KOPT-K1 (cell line): Measurements from ENCODE around the gene HOXA6.

Experiments used
- H3K27ac ChIP-seq: fragments of 200-600 bp; sonication (generic); 2 replicates; pipeline ENCODE4 v1.5.1; 2016; ENCODE audit warnings: antibody characterized with exemption, mild to moderate bottlenecking, low read depth, low read length; ENCODE audit not compliant: poor library complexity, severe bottlenecking
- H3K36me3 ChIP-seq: fragments of 200-600 bp; sonication (generic); 2 replicates; pipeline ENCODE4 v1.5.1; 2017; ENCODE audit warnings: antibody characterized with exemption, mild to moderate bottlenecking, low read length, moderate library complexity; ENCODE audit not compliant: insufficient read depth
- H3K9me3 ChIP-seq: fragments of 200-600 bp; sonication (generic); 2 replicates; pipeline ENCODE4 v1.5.1; 2017; ENCODE audit warnings: antibody characterized with exemption, low read length, mild to moderate bottlenecking; ENCODE audit not compliant: insufficient read depth, poor library complexity, severe bottlenecking

The HOXA6 gene

GRCh38 chr7:27162561-27163287 lies 15.2 kb upstream of the HOXA6 start:
- Histone ChIP-seq H3K9me3 (peaks cover 9% of the 10 kb centered on the region), H3K36me3 (no peaks in the 10 kb centered on the region), H3K27ac (no peak overlapping the region)

DNA sequence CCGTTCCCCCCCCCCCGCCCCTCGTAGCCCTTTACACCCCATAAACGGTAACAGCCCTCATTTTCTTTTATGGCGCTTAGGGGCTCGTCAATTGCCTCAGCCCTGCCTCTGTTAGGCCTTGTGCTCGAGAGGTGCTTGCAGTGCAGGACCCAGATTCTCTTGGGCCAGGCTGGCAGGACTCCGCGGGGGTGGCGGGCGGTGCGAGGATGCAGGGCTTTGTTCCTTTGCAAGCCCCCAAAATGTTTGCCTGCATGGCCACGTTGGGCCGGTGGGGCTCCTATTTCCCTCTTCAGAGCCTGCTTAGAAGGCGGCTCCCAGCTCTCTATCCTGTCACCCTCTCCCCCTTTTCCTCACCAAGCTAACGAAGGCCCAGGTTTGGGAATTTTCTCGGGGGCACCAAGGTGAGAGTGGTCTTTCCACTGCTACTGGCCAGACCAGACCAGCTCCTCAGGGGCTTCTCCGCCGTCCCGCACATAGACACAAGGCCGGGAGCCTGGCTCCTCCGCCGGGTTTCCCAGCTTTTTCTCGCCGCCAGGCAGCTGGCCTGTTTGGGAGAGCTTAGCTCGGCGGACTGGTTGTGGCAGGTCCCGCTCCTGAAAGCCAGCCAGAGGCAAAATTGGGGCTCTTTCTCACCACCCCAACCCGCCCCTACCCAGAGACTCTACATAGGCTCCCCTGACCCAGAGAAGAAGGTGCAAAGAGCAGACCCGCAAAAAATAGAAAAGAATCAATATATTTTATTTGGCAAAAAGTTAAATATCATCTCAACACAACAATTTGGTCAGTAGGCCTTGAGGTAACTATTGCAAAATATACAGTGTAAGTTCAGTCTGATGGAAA lies 14.4 kb upstream of the HOXA6 start:
- Histone ChIP-seq H3K36me3 (no peaks in the 10 kb centered on the region), H3K27ac (no peak overlapping the region), H3K9me3 (peaks cover 17% of the 10 kb centered on the region)

DNA sequence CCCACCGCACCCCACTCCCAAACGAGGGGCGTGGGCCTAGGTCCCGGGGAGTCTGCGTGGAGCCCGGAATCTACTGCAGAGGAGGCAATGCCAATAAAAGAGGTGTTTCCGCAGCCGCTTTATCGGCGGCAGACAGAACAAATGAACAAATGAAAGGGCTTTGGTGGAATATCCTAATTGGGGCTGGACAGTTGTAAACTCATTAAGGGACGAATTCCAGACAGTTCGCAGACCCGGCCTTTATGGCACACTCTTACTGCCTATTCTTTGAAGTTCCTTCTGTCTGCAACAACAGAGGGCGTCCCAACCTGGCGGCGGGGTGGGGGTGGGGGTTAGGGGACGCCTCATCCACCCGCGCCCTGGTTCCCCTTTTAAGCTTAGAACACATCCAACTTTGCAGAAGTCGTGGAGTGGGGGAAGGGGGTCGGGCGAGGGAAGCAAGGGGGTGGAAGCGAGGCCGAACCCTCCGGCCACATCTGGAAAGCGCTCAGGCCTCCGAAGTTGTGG lies 13.7 kb upstream of the HOXA6 start:
- Histone ChIP-seq H3K9me3 (peaks cover 23% of the 10 kb centered on the region), H3K27ac (no peak overlapping the region), H3K36me3 (no peaks in the 10 kb centered on the region)

DNA sequence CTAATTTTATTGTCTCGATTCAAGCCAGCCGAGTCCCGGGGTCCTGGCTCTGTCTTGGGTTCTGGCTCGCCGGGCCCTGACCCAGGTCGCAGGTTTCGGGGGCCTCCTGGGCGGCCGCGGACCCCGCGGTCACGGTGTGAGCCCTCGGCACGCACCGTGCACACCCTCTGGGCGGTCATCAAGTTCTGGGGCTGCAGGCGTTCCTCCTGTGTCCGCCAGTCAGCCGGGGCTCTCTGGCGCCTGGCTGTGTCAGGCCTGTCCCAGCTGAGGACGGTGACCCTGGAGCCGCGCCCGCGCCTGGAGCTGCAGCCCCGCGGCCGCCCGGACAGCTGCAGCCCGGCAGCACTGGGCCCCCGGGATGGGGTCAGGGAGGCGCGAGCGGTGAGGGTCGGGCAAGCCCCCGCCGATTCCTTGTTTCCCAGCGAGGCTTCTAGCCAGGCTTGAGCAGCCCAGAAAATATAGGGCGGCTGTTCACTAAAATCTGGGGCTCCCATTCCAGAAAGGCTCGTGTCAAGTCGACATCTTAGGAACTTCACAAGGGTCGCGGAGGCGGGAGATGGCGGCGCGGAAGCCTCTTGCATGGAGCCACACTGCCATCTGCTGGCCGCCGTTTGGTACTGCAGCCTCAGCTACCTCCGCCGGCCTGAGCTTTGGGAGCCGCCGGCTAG lies 13.1 kb upstream of the HOXA6 start:
- no peaks in the 10 kb centered on the region for H3K36me3 ChIP-seq
- H3K27ac ChIP-seq: peak overlapping the region; percentile 47
- H3K9me3 ChIP-seq: peaks cover 27% of the 10 kb centered on the region

- peaks cover 32% of the 10 kb centered on the region for H3K9me3 ChIP-seq
- H3K36me3 ChIP-seq: no peaks in the 10 kb centered on the region
- no peak overlapping the region for H3K27ac ChIP-seq
Measured at GRCh38 chr7:27160145-27160545, 12.6 kb upstream of the HOXA6 start.

DNA sequence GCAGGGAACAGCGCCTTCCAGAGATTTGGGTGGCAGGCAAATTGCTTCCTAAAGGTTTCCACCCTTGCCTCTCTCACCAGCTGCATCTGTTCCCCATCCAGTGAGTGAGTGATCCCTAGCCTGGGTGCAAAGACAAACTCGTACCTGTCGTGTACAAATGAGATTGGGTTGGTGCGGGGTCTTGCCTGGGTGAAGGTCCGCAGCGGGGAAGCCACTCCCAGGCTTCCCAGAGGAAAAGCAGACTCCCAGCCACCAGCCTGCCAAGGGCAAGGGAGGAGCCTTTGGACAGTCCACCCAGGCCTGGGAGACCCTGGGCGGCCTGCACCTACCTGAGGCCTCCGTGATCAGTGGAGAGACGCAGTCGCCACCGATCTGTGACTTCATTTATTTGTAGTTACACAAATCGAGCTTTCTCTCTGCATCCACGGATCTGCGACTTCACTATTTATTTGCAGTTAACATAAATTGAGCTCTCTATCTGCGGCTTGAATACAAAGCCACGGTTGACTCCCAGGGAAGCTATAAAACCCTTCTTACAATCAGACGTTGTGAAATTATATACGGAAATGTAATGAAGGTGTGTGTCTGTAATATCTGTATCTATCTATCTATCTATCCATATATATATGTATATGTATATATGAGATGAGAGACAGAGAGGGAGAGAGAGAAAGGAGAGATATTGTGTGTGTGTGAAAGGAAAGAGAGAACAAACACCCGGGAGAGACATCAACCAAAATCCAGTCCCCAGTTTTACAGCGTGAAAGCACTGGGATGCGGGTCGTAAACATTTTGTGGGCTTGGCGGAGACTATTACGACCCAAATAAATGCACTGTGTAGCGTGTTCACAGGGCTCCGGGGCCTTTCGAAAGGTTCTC lies 11.9 kb upstream of the HOXA6 start:
- Histone ChIP-seq H3K36me3 (no peaks in the 10 kb centered on the region), H3K9me3 (peaks cover 37% of the 10 kb centered on the region), H3K27ac (no peak overlapping the region)

- Histone ChIP-seq H3K9me3 (peaks cover 37% of the 10 kb centered on the region), H3K27ac (no peak overlapping the region), H3K36me3 (no peaks in the 10 kb centered on the region)
Measured at GRCh38 chr7:27158436-27159265, 11.1 kb upstream of the HOXA6 start.

- H3K9me3 ChIP-seq: peaks cover 37% of the 10 kb centered on the region
- H3K36me3 ChIP-seq: no peaks in the 10 kb centered on the region
- no peak overlapping the region for H3K27ac ChIP-seq
Measured at GRCh38 chr7:27157702-27158431, 10.3 kb upstream of the HOXA6 start.

GRCh38 chr7:27156916-27157701 lies 9.5 kb upstream of the HOXA6 start:
- Histone ChIP-seq H3K36me3 (no peaks in the 10 kb centered on the region), H3K27ac (no peak overlapping the region), H3K9me3 (peaks cover 37% of the 10 kb centered on the region)

DNA sequence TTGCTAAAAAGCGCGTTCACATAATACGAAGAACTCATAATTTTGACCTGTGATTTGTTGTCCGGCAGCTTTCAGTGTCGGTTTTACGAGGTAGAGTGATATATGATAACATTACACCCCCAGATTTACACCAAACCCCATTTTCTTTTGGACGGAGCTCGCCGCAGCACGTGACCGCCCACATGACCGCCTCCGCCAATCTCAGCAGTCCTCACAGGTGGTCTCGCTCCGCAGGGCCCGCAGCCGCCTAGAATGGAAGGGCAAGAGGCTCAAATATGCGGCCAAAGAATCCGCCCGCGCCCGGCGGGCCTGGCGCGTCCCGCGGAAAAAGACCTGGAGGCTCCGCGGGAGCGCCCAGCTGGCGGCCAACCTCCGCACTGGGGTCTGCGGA lies 8.9 kb upstream of the HOXA6 start, which contains the start of gene HOXA7:
HOXA7 (minus strand) TSS at position 168 of the 391 bp plus-strand sequence; CDS start at position 38, 130 bp downstream.
- Histone ChIP-seq H3K9me3 (peaks cover 37% of the 10 kb centered on the region), H3K27ac (no peak within 1 kb of the TSS), H3K36me3 (no peaks in the 10 kb centered on the region)

GRCh38 chr7:27155816-27156507 lies 8.4 kb upstream of the HOXA6 start:
- Histone ChIP-seq H3K27ac (no peak overlapping the region), H3K36me3 (no peaks in the 10 kb centered on the region), H3K9me3 (peaks cover 37% of the 10 kb centered on the region)
